Endothelial cell (in vitro differentiated cells): ENCODE measurements around the gene SH3GL2. TPM values are rescaled to one million over a fixed set of nuclear protein-coding genes. Genes with fewer than 3 reads are reported as not detected.

ENCODE experiments used
- DNase-seq: peaks from one replicate; pipeline ENCODE4 v3.0.0; 2021; ENCODE audit warnings: low spot score
- H3K27ac Mint-ChIP-seq: one replicate; pipeline ENCODE4 v1.8.0; 2021; ENCODE audit warnings: mixed read lengths, inconsistent platforms; ENCODE audit not compliant: unreplicated experiment
- H3K27me3 Mint-ChIP-seq: one replicate; pipeline ENCODE4 v1.8.0; 2021; ENCODE audit warnings: mild to moderate bottlenecking, moderate library complexity, mixed read lengths, inconsistent platforms; ENCODE audit not compliant: unreplicated experiment
- H3K36me3 Mint-ChIP-seq: one replicate; pipeline ENCODE4 v1.8.0; 2021; ENCODE audit warnings: mild to moderate bottlenecking, low read depth, mixed read lengths, inconsistent platforms; ENCODE audit not compliant: unreplicated experiment
- H3K4me1 Mint-ChIP-seq: one replicate; pipeline ENCODE4 v1.8.0; 2021; ENCODE audit warnings: mild to moderate bottlenecking, mixed read lengths, inconsistent platforms; ENCODE audit not compliant: unreplicated experiment
- H3K4me3 Mint-ChIP-seq: one replicate; pipeline ENCODE4 v1.8.0; 2021; ENCODE audit warnings: mild to moderate bottlenecking, mixed read lengths, inconsistent platforms; ENCODE audit not compliant: unreplicated experiment
- H3K9me3 Mint-ChIP-seq: one replicate; pipeline ENCODE4 v1.8.0; 2021; ENCODE audit warnings: mixed read lengths, inconsistent platforms; ENCODE audit not compliant: unreplicated experiment
- CTCF ChIP-seq: fragments of 200-600 bp; sonication (generic); IDR thresholded peaks from one replicate; pipeline ENCODE4 v1.5.0; 2021; ENCODE audit warnings: antibody characterized with exemption; ENCODE audit not compliant: unreplicated experiment
- total RNA-seq: library from RNA; stranded (reverse); fragmentation: NEBNext Ultra II Directional; extraction: Animal tissue kit (Norgen Biotek cat#: 25700); gene quantifications from one replicate; pipeline ENCODE4 v1.2.1, GENCODE V29; 2021; ENCODE audit not compliant: unreplicated experiment

SH3GL2 gene
- total RNA-seq, 1 donor from 2014 or later: 1.6 TPM

- TF ChIP-seq CTCF: no peak
- H3K27ac Mint-ChIP-seq: no peak overlapping the region
- H3K36me3 Mint-ChIP-seq: no peaks in the 10 kb centered on the region
- H3K4me1 Mint-ChIP-seq: no peaks in the 10 kb centered on the region
- H3K27me3 Mint-ChIP-seq: no peaks in the 10 kb centered on the region
- no peak for DNase-seq
- no peaks in the 10 kb centered on the region for H3K9me3 Mint-ChIP-seq
- H3K4me3 Mint-ChIP-seq: no peak overlapping the region
Observed at GRCh38 chr9:17604556-17604955, 25.7 kb downstream of the SH3GL2 start.

GRCh38 chr9:17609312-17610005 is 30.6 kb downstream of the SH3GL2 start:
- Mint-ChIP-seq H3K9me3 (no peaks in the 10 kb centered on the region), H3K36me3 (no peaks in the 10 kb centered on the region), H3K27me3 (no peaks in the 10 kb centered on the region), H3K4me1 (peaks cover 18% of the 10 kb centered on the region), H3K4me3 (no peak overlapping the region), H3K27ac (no peak overlapping the region)
- TF ChIP-seq CTCF: no peak
- no peak for DNase-seq

DNA sequence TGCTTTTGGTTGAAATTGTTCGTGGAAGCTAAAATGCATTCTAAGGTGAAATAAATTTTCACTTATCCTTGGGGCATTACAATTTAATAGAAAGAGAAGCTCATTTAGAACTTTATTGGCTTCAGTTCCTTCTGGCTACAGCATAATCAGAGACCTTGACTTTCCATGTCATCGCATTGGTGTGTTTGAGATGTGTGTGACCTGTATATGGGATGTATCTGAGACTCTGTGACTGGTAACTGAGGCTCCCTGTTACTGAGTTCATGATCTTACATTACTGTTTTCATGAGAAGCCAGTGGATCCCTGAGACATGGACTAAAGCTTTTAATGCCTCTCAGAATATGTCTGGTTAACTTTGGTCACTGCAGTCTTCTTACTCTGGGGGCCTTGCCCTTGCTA is 32.5 kb downstream of the SH3GL2 start:
- H3K27me3 Mint-ChIP-seq: no peaks in the 10 kb centered on the region
- no peak for TF ChIP-seq CTCF
- peaks cover 19% of the 10 kb centered on the region for H3K4me1 Mint-ChIP-seq
- no peaks in the 10 kb centered on the region for H3K36me3 Mint-ChIP-seq
- H3K9me3 Mint-ChIP-seq: no peaks in the 10 kb centered on the region
- H3K4me3 Mint-ChIP-seq: no peak overlapping the region
- H3K27ac Mint-ChIP-seq: no peak overlapping the region
- no peak for DNase-seq

DNA sequence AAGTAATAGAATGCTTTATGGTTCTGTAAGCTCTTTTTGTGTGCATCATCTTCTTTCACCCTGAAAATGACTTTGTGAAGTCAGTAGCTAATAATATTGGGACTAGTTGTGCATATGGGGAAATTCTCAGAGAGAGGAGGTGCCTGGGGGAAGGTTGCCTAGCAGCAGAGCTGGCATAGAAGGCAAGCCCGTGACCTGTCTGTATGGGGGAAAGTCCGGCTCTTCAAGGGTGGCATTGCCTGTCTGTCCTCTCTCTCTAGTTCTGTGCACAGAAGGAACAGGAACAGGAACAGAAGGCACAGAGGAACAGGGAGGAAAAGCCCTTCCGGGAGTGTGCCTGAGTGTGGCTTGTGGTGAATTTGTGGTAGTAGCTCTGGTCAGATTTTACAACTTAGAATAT is 33.1 kb downstream of the SH3GL2 start:
- Mint-ChIP-seq H3K36me3 (no peaks in the 10 kb centered on the region), H3K27ac (no peak overlapping the region), H3K4me1 (peaks cover 24% of the 10 kb centered on the region), H3K4me3 (no peak overlapping the region), H3K9me3 (no peaks in the 10 kb centered on the region), H3K27me3 (no peaks in the 10 kb centered on the region)
- no peak for DNase-seq
- no peak for TF ChIP-seq CTCF

GRCh38 chr9:17613758-17614157 is 34.9 kb downstream of the SH3GL2 start:
- TF ChIP-seq CTCF: no peak

More at GRCh38 chr9:17613758-17614157, 34.9 kb downstream of the SH3GL2 start:
- no peak overlapping the region for H3K27ac Mint-ChIP-seq
- no peaks in the 10 kb centered on the region for H3K27me3 Mint-ChIP-seq
- H3K4me1 Mint-ChIP-seq: peaks cover 26% of the 10 kb centered on the region
- no peaks in the 10 kb centered on the region for H3K9me3 Mint-ChIP-seq
- no peaks in the 10 kb centered on the region for H3K36me3 Mint-ChIP-seq
- no peak overlapping the region for H3K4me3 Mint-ChIP-seq
- DNase-seq: no peak
